ENCODE results near the gene F7.

Gene F7

GRCh38 chr13:113155982-113156655, 50.5 kb downstream of the F7 start:
- TF ChIP-seq CTCF (IDR thresholded peaks at IDR 0.05): no peak
- no peak for TF ChIP-seq ZFX (IDR thresholded peaks at IDR 0.05; ENCODE audit: borderline replicate concordance)

GRCh38 chr13:113157206-113157928, 51.8 kb downstream of the F7 start:
- TF ChIP-seq CTCF (IDR thresholded peaks at IDR 0.05) (no peak), ZFX (IDR thresholded peaks at IDR 0.05; ENCODE audit: borderline replicate concordance) (no peak)
- H3K27ac ChIP-seq: no peak overlapping the region

More at GRCh38 chr13:113155982-113156655, 50.5 kb downstream of the F7 start:
- no peak overlapping the region for H3K27ac ChIP-seq

GRCh38 chr13:113157929-113158747, 52.5 kb downstream of the F7 start, which contains the start of gene PROZ:
Gene PROZ (plus strand): TSS chr13:113158648. CDS start chr13:113158661, 13 bp downstream.
- H3K27ac ChIP-seq: no peak within 1 kb of the TSS
- TF ChIP-seq ZFX (IDR thresholded peaks at IDR 0.05; ENCODE audit: borderline replicate concordance) (no peak), CTCF (IDR thresholded peaks at IDR 0.05) (no peak)

- TF ChIP-seq CTCF (IDR thresholded peaks at IDR 0.05) (no peak), ZFX (IDR thresholded peaks at IDR 0.05; ENCODE audit: borderline replicate concordance) (no peak)
- H3K27ac ChIP-seq: no peak overlapping the region
Measured at GRCh38 chr13:113158946-113159345, 53.4 kb downstream of the F7 start.

- no peak overlapping the region for H3K27ac ChIP-seq
- no peak for TF ChIP-seq ZFX (IDR thresholded peaks at IDR 0.05; ENCODE audit: borderline replicate concordance)
- no peak for TF ChIP-seq CTCF (IDR thresholded peaks at IDR 0.05)
Measured at GRCh38 chr13:113159701-113160100, 54.1 kb downstream of the F7 start.

DNA sequence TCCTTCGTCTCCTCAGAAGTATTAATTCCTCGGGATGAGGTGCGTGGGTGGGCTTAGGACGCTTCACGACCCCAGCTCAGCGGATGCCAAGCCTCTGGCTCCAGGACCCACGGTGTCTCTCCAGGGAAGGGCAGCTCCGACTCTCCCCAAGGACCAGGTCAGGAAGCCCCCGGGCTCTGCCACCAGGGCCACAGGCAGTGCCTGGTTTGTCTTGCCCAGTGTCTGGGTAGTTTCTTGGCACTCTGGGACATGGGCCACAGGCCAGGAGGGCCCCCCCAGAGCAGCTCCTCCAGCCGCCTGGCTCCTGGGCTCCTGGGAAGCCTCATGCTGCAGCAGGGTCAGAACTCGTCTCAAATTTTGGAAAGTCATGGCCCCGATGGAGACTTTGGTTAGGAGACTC, 55.4 kb downstream of the F7 start:
- H3K27ac ChIP-seq: no peak overlapping the region
- TF ChIP-seq ZFX (IDR thresholded peaks at IDR 0.05; ENCODE audit: borderline replicate concordance) (no peak), CTCF (IDR thresholded peaks at IDR 0.05) (no peak)

Measured in 22Rv1 (cell line).